Measurements from ENCODE around the gene PLCH2. TPM values are rescaled to one million over a fixed set of nuclear protein-coding genes. Genes with fewer than 3 reads are reported as not detected.

Gene PLCH2
- total RNA-seq, 2 donors from 2014 or later: 1.1 to 1.9 TPM

GRCh38 chr1:2513939-2514652 lies 38.0 kb downstream of the PLCH2 start:
- TF ChIP-seq CTCF (IDR thresholded peaks at IDR 0.05): no peak
- no peak overlapping the region for H3K27ac ChIP-seq
- no peaks in the 10 kb centered on the region for H3K27me3 ChIP-seq (replicated peaks; ENCODE audit: insufficient read depth)
- no peaks in the 10 kb centered on the region for H3K4me1 ChIP-seq (ENCODE audit: control insufficient read depth in 1 of 2, low read depth in 2 of 2)
- ATAC-seq (ENCODE audit: insufficient number of reproducible peaks, low FRiP score, low read depth) (no peak), DNase-seq (ENCODE audit: low spot score) (no peak)
- peaks cover 88% of the 10 kb centered on the region for H3K36me3 ChIP-seq
- no peaks in the 10 kb centered on the region for H3K9me3 ChIP-seq
- no peak overlapping the region for H3K4me3 ChIP-seq

- no peak for ATAC-seq (ENCODE audit: insufficient number of reproducible peaks, low FRiP score, low read depth)
- no peak for DNase-seq (ENCODE audit: low spot score)
- Histone ChIP-seq H3K27ac (no peak overlapping the region), H3K4me3 (no peak overlapping the region), H3K36me3 (peaks cover 88% of the 10 kb centered on the region), H3K4me1 (ENCODE audit: control insufficient read depth in 1 of 2, low read depth in 2 of 2) (no peaks in the 10 kb centered on the region), H3K9me3 (no peaks in the 10 kb centered on the region), H3K27me3 (replicated peaks; ENCODE audit: insufficient read depth) (no peaks in the 10 kb centered on the region)
- no peak for TF ChIP-seq CTCF (IDR thresholded peaks at IDR 0.05)
Observed at GRCh38 chr1:2514863-2515762, 39.0 kb downstream of the PLCH2 start.

- peaks cover 88% of the 10 kb centered on the region for H3K36me3 ChIP-seq
- no peak overlapping the region for H3K4me3 ChIP-seq
- no peaks in the 10 kb centered on the region for H3K27me3 ChIP-seq (replicated peaks; ENCODE audit: insufficient read depth)
- ATAC-seq (ENCODE audit: insufficient number of reproducible peaks, low FRiP score, low read depth): no peak
- H3K27ac ChIP-seq: no peak overlapping the region
- no peaks in the 10 kb centered on the region for H3K9me3 ChIP-seq
- no peaks in the 10 kb centered on the region for H3K4me1 ChIP-seq (ENCODE audit: control insufficient read depth in 1 of 2, low read depth in 2 of 2)
- DNase-seq (ENCODE audit: low spot score): no peak
- TF ChIP-seq CTCF (IDR thresholded peaks at IDR 0.05): no peak
Observed at GRCh38 chr1:2515763-2516080, 39.6 kb downstream of the PLCH2 start.

- H3K9me3 ChIP-seq: no peaks in the 10 kb centered on the region
- no peak overlapping the region for H3K27ac ChIP-seq
- DNase-seq (ENCODE audit: low spot score): no peak
- no peak for TF ChIP-seq CTCF (IDR thresholded peaks at IDR 0.05)
- peaks cover 89% of the 10 kb centered on the region for H3K36me3 ChIP-seq
- no peaks in the 10 kb centered on the region for H3K27me3 ChIP-seq (replicated peaks; ENCODE audit: insufficient read depth)
- no peak overlapping the region for H3K4me3 ChIP-seq
- no peak for ATAC-seq (ENCODE audit: insufficient number of reproducible peaks, low FRiP score, low read depth)
- no peaks in the 10 kb centered on the region for H3K4me1 ChIP-seq (ENCODE audit: control insufficient read depth in 1 of 2, low read depth in 2 of 2)
Observed at GRCh38 chr1:2516124-2516523, 40.0 kb downstream of the PLCH2 start.

GRCh38 chr1:2516946-2517345 lies 40.9 kb downstream of the PLCH2 start:
- no peak for TF ChIP-seq CTCF (IDR thresholded peaks at IDR 0.05)
- Histone ChIP-seq H3K27me3 (replicated peaks; ENCODE audit: insufficient read depth) (no peaks in the 10 kb centered on the region), H3K4me3 (no peak overlapping the region), H3K36me3 (peaks cover 87% of the 10 kb centered on the region), H3K9me3 (no peaks in the 10 kb centered on the region), H3K27ac (no peak overlapping the region), H3K4me1 (ENCODE audit: control insufficient read depth in 1 of 2, low read depth in 2 of 2) (no peaks in the 10 kb centered on the region)
- ATAC-seq (ENCODE audit: insufficient number of reproducible peaks, low FRiP score, low read depth) (no peak), DNase-seq (ENCODE audit: low spot score) (no peak)
